Upper lobe of left lung (tissue), 6 donors: ENCODE results near the gene NREP. TPM values are rescaled to one million over a fixed set of nuclear protein-coding genes. Genes with fewer than 3 reads are reported as not detected.
A peak's percentile ranks its signal among the peaks of the same experiment; 100 is the strongest.

Source experiments
- ATAC-seq, 2 donors: fragments of 200-7000 bp; cut with Tn5 transposase; one replicate each; pipeline ENCODE4 v1.9.1; 2022; ENCODE audit warnings: mild to moderate bottlenecking in 2 of 2, moderate library complexity in 2 of 2; ENCODE audit not compliant: low FRiP score in 2 of 2
- DNase-seq, 2 donors: peaks; one replicate each; pipeline ENCODE4 v3.0.0-alpha.2; 2019 to 2020
- H3K27ac ChIP-seq, 4 donors: fragments of 200-600 bp; sonication (generic); one replicate each; pipeline ENCODE4 v1.5.1; 2016 to 2019
- H3K27me3 ChIP-seq, 4 donors: fragments of 200-600 bp; sonication (generic); one replicate each; pipeline ENCODE4 v1.5.1; 2017 to 2019
- H3K36me3 ChIP-seq, 4 donors: fragments of 200-600 bp; sonication (generic); one replicate each; pipeline ENCODE4 v1.5.1; 2016 to 2019
- H3K4me1 ChIP-seq, 4 donors: fragments of 200-600 bp; sonication (generic); one replicate each; pipeline ENCODE4 v1.5.1; 2018 to 2019
- H3K4me3 ChIP-seq, 4 donors: fragments of 200-600 bp; sonication (generic); one replicate each; pipeline ENCODE4 v1.5.1; 2017 to 2019; ENCODE audit warnings: mild to moderate bottlenecking in 2 of 4, moderate library complexity in 1 of 4
- H3K9me3 ChIP-seq, 4 donors: fragments of 200-600 bp; sonication (generic); one replicate each; pipeline ENCODE4 v1.5.1; 2018 to 2019
- EP300 ChIP-seq, 4 donors: sonication (generic); formaldehyde crosslinking; IDR thresholded peaks; one replicate each; pipeline ENCODE4 v1.5.1; 2017; ENCODE audit warnings: antibody characterized with exemption in 4 of 4, control low read depth in 2 of 4
- POLR2A ChIP-seq, 4 donors: fragments of 450-650 bp; IDR thresholded peaks; one replicate each; pipeline ENCODE4 v1.5.1; 2016 to 2017; ENCODE audit warnings: antibody characterized with exemption in 4 of 4, mild to moderate bottlenecking in 2 of 4
- POLR2AphosphoS5 ChIP-seq, 2 donors: sonication (generic); formaldehyde crosslinking; IDR thresholded peaks; one replicate each; pipeline ENCODE4 v1.5.1; 2017; ENCODE audit warnings: antibody characterized with exemption in 2 of 2
- WGBS, 2 donors: methylation state at CpG; one replicate each; pipeline ENCODE4 v1.1.5; 2017 to 2018; 5-methylcytosine and 5-hydroxymethylcytosine counted together
- total RNA-seq, 6 donors: library from RNA; depleted of rRNA in 4 of 6; stranded (reverse); fragments of >200 nt in 4 of 6; gene quantifications; one replicate each; pipeline versions ENCODE4 v1.1.0 to v1.2.1, GENCODE V29; 2016 to 2021
- TF ChIP-seq, protein P1 (sequence below), 6 experiments: fragments of 450-650 bp in 4 of 6; fragments of 200-600 bp in 2 of 6; sonication (generic) in 2 of 6; IDR thresholded peaks; one replicate each; pipeline ENCODE4 v1.5.1; 2016 to 2019; ENCODE audit warnings: antibody characterized with exemption in 6 of 6
- donor health status: DM: no; HTN: no; CAD: no; lungs with moderate emphysema.
- donor health status: DM: no; HTN: yes; CAD: no; lungs with severe emphysema.

NREP gene, protein sequence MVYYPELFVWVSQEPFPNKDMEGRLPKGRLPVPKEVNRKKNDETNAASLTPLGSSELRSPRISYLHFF
- total RNA-seq, result 10 to 100 TPM in 4 of 6 donors, 1 to 10 TPM in 2; 5.0 to 17.9 (median 12.5) TPM

DNA sequence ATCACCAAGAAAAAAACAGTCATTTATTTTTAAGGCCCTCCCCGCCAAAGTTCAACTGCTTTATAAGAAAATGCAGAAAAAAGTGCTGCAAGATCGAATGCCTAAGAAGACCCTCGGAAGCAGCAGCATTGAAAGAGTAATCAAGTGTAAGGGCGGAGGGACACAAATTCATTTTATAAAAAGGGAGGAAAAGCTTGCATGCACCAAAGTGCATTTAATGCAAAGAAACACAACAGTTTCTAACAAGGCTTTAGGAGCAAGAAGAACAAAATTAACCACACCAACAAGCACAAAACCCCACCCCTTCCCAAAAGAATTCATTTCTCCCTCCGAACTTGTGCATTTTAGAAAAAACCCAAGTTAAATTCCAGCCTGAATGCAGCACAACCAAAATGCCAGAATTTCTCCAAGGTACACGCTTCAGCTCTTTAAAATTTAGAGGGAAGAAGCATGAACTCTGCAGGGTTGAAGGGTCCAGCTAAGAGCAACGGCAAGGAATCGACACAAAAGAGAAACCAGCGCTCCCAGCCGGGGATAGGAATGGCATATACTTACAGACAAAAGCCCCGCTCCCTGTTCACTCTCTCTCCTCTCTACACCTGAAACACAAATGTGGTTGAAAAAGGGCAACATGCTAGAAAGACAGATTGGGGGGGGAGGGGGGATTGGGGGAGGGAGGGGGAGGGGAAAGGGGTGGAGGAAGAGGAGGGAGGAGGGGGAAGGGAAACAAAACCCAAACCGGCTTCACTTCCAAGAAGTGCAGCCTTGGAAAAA, at the start of gene NREP:
NREP (minus strand) TSS at position 614 of the 774 bp plus-strand sequence. CDS start 1,422 bp downstream, outside the sequence.
- 0 to 3% methylated on average over 12 of the region's 12 CpGs for WGBS, 2 donors
- Histone ChIP-seq H3K36me3 (no peaks in the 10 kb centered on the region), H3K9me3 (no peaks in the 10 kb centered on the region), H3K4me1 (peaks cover 12 to 31% (median 22%) of the 10 kb centered on the region in 4 donors), H3K27me3 (no peaks in the 10 kb centered on the region), H3K27ac (peak within 1 kb of the TSS; percentile 83 to 92 (median 86)), H3K4me3 (peak within 1 kb of the TSS; percentile 57 to 85 (median 69))
- peak in 1 of 2 donors; percentile 50 for DNase-seq
- ATAC-seq, result peak; percentile 39 to 51
- TF ChIP-seq POLR2A (IDR thresholded peaks at IDR 0.05), result no peak
- no peak for TF ChIP-seq EP300 (IDR thresholded peaks at IDR 0.05)
- TF ChIP-seq POLR2AphosphoS5 (IDR thresholded peaks at IDR 0.05), result no peak
- TF ChIP-seq, protein P1, sequence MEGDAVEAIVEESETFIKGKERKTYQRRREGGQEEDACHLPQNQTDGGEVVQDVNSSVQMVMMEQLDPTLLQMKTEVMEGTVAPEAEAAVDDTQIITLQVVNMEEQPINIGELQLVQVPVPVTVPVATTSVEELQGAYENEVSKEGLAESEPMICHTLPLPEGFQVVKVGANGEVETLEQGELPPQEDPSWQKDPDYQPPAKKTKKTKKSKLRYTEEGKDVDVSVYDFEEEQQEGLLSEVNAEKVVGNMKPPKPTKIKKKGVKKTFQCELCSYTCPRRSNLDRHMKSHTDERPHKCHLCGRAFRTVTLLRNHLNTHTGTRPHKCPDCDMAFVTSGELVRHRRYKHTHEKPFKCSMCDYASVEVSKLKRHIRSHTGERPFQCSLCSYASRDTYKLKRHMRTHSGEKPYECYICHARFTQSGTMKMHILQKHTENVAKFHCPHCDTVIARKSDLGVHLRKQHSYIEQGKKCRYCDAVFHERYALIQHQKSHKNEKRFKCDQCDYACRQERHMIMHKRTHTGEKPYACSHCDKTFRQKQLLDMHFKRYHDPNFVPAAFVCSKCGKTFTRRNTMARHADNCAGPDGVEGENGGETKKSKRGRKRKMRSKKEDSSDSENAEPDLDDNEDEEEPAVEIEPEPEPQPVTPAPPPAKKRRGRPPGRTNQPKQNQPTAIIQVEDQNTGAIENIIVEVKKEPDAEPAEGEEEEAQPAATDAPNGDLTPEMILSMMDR (IDR thresholded peaks at IDR 0.05), result no peak

DNA sequence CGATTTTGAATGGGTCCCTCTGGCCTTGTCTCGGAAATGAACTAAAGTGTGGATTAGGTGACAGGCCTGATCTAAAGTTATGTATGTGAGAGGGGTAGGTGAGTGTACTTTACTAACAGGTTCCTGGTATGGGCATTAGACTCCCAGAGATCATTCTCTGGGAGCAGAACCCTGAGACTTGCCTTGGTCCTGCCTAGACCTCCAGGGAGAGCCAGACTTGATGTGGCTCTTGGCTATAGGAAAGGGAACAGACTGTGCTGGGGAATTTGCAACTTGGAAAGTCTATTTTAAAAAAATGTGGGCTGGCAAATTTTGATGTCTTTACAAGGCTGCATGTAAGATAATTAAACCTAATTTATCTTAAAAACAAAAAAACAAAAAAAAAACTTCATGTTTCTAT, 49.8 kb upstream of the NREP start:
- Histone ChIP-seq H3K4me1 (no peaks in the 10 kb centered on the region), H3K36me3 (no peaks in the 10 kb centered on the region), H3K4me3 (no peak overlapping the region), H3K27ac (no peak overlapping the region), H3K9me3 (no peaks in the 10 kb centered on the region), H3K27me3 (no peaks in the 10 kb centered on the region)
- DNase-seq (no peak), ATAC-seq (no peak)
- TF ChIP-seq, protein P1 (IDR thresholded peaks at IDR 0.05), result no peak
- TF ChIP-seq POLR2A (IDR thresholded peaks at IDR 0.05) (no peak), EP300 (IDR thresholded peaks at IDR 0.05) (no peak), POLR2AphosphoS5 (IDR thresholded peaks at IDR 0.05) (no peak)
- 70 to 80% methylated on average over 2 of the region's 2 CpGs for WGBS, 2 donors

DNA sequence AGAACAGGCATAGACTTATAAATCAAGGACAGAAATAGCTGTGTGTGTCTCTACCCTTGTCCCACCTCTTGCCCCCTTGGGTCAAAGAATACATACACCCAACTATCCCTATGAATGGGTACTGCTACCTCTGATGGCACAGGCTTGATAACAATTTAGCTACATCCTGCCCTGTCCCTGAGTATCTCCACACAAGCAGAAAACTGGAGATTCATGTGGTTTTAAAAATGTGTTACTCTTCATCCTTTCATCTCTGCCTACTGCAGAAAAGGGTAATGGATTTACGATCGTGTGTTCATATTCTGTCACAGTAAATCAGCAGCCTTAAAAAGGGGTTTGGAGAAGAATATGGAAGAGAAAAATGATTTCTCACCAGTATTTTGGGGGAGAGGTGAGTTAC, 49.2 kb upstream of the NREP start:
- no peaks in the 10 kb centered on the region for H3K4me1 ChIP-seq
- H3K36me3 ChIP-seq, result no peaks in the 10 kb centered on the region
- 85 to 94% methylated on average over 2 of the region's 2 CpGs for WGBS, 2 donors
- ATAC-seq (no peak), DNase-seq (no peak)
- no peaks in the 10 kb centered on the region for H3K9me3 ChIP-seq
- TF ChIP-seq, protein P1 (IDR thresholded peaks at IDR 0.05), result no peak
- TF ChIP-seq POLR2A (IDR thresholded peaks at IDR 0.05), result no peak
- TF ChIP-seq EP300 (IDR thresholded peaks at IDR 0.05), result no peak
- no peak for TF ChIP-seq POLR2AphosphoS5 (IDR thresholded peaks at IDR 0.05)
- H3K4me3 ChIP-seq, result no peak overlapping the region
- H3K27ac ChIP-seq, result no peak overlapping the region
- no peaks in the 10 kb centered on the region for H3K27me3 ChIP-seq

DNA sequence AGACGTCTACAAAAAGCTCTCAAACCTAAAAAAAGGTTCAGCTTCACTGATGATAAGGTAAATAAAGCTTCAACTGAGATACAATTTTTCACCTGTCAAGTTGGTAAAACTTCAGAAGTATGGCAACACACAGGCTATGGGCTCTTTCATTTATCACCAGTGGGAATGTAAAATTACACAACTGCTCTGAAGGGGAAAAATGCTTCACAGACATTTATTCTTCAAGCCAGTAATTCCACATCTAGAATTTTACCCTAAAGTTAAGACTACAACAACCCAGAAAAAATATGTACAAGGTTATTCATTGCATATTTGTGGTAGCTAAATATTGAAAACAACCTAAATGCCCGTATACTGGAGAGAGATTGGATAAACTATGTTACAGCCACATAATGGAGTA, 48.1 kb upstream of the NREP start:
- H3K9me3 ChIP-seq, result no peaks in the 10 kb centered on the region
- ATAC-seq, result no peak

More for the DNA sequence above, 48.1 kb upstream of the NREP start:
- no peaks in the 10 kb centered on the region for H3K36me3 ChIP-seq
- H3K27me3 ChIP-seq, result no peaks in the 10 kb centered on the region
- no peaks in the 10 kb centered on the region for H3K4me1 ChIP-seq
- 90 to 91% methylated on average over 2 of the region's 2 CpGs for WGBS, 2 donors
- TF ChIP-seq, protein P1 (IDR thresholded peaks at IDR 0.05), result no peak
- no peak for TF ChIP-seq EP300 (IDR thresholded peaks at IDR 0.05)
- no peak for TF ChIP-seq POLR2A (IDR thresholded peaks at IDR 0.05)
- no peak for TF ChIP-seq POLR2AphosphoS5 (IDR thresholded peaks at IDR 0.05)
- H3K4me3 ChIP-seq, result no peak overlapping the region
- DNase-seq, result no peak
- H3K27ac ChIP-seq, result no peak overlapping the region
